ENCODE measurements around the gene NFKB2. TPM values are rescaled to one million over a fixed set of nuclear protein-coding genes. Genes with fewer than 3 reads are reported as not detected.

NFKB2 gene
- polyA plus RNA-seq, 1 donor from 2014 or later: 0.30 TPM

DNA sequence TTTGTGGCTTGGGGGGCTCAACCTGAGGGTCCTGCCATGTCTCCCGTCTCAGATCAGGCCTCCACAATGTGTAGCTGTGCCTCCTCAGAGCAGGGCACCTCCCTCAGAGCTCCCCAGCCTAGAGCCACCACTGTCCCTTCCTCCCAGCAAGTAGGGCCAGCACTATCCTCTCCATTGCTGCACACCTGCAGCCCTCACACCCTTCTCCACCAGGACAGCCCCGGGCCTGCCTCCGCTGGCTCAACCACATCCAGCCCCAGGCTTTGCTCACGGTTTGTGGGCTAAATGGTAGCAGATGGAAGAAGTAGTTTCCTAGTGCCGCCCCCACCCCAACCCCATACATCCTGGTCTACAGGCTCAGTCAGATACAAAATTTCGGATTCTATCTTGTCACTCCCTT lies 10.1 kb downstream of the NFKB2 start:
- no peaks in the 10 kb centered on the region for H3K9me3 ChIP-seq (ENCODE audit: low read length)
- H3K27me3 ChIP-seq (ENCODE audit: insufficient read depth, low read depth, low read length): peaks cover 7% of the 10 kb centered on the region
- H3K9ac ChIP-seq (ENCODE audit: low read length): no peak overlapping the region
- no peaks in the 10 kb centered on the region for H3K36me3 ChIP-seq (ENCODE audit: insufficient read depth, low read length)
- H3K4me3 ChIP-seq (ENCODE audit: low read length): no peak overlapping the region
- no peak overlapping the region for H2AFZ ChIP-seq (ENCODE audit: low read depth, low read length)
- H3K79me2 ChIP-seq (replicated peaks; ENCODE audit: insufficient read depth, low read length): no peaks in the 10 kb centered on the region
- H4K20me1 ChIP-seq (ENCODE audit: insufficient read depth): no peaks in the 10 kb centered on the region
- H3K4me2 ChIP-seq (ENCODE audit: low read length): no peak overlapping the region
- H3F3A ChIP-seq (ENCODE audit: insufficient read depth, low read length, poor library complexity, severe bottlenecking): no peaks in the 10 kb centered on the region
- no peak overlapping the region for H3K27ac ChIP-seq (ENCODE audit: low read length)
- H3K9me2 ChIP-seq (ENCODE audit: insufficient read depth, low read length): no peaks in the 10 kb centered on the region
- TF ChIP-seq EZH2 (IDR thresholded peaks at IDR 0.05; ENCODE audit: borderline replicate concordance, insufficient read depth, low read length, poor library complexity, severe bottlenecking) (no peak), RAD21 (conservative IDR thresholded peaks at IDR 0.05) (no peak), MXI1 (conservative IDR thresholded peaks at IDR 0.05; ENCODE audit: poor library complexity, severe bottlenecking) (no peak), EP300 (conservative IDR thresholded peaks at IDR 0.05; ENCODE audit: poor library complexity, severe bottlenecking) (no peak)

DNA sequence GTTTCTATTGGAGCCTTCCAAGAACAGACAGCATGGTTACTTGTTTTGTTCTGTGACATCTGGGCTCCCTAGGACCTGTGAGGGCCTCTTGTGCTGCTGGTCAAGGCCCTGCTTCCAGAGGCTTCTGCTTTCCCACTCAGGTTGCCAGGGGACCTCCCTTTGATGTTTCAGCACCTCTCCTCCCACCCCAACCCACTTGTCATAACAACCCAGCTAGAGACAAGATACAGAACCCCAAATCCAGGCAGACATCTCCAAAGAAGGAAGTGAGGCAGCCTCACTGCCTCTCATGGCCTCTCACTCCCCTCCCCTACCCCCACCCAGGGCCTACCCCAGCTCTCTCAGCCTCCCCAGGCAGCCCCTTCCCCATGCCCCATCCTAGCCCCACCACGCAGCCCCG lies 11.3 kb downstream of the NFKB2 start:
- TF ChIP-seq RAD21 (conservative IDR thresholded peaks at IDR 0.05) (no peak), EP300 (conservative IDR thresholded peaks at IDR 0.05; ENCODE audit: poor library complexity, severe bottlenecking) (no peak), SMC3 (conservative IDR thresholded peaks at IDR 0.05; ENCODE audit: poor library complexity) (no peak), POLR2AphosphoS5 (IDR thresholded peaks at IDR 0.05) (no peak), EZH2 (IDR thresholded peaks at IDR 0.05; ENCODE audit: borderline replicate concordance, insufficient read depth, low read length, poor library complexity, severe bottlenecking) (no peak), MXI1 (conservative IDR thresholded peaks at IDR 0.05; ENCODE audit: poor library complexity, severe bottlenecking) (no peak), TAF1 (IDR thresholded peaks at IDR 0.05; ENCODE audit: low read depth) (no peak)
- TF ChIP-seq, protein P1, sequence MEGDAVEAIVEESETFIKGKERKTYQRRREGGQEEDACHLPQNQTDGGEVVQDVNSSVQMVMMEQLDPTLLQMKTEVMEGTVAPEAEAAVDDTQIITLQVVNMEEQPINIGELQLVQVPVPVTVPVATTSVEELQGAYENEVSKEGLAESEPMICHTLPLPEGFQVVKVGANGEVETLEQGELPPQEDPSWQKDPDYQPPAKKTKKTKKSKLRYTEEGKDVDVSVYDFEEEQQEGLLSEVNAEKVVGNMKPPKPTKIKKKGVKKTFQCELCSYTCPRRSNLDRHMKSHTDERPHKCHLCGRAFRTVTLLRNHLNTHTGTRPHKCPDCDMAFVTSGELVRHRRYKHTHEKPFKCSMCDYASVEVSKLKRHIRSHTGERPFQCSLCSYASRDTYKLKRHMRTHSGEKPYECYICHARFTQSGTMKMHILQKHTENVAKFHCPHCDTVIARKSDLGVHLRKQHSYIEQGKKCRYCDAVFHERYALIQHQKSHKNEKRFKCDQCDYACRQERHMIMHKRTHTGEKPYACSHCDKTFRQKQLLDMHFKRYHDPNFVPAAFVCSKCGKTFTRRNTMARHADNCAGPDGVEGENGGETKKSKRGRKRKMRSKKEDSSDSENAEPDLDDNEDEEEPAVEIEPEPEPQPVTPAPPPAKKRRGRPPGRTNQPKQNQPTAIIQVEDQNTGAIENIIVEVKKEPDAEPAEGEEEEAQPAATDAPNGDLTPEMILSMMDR (IDR thresholded peaks at IDR 0.05; ENCODE audit: poor library complexity, severe bottlenecking): no peak
- TF ChIP-seq, protein P2, sequence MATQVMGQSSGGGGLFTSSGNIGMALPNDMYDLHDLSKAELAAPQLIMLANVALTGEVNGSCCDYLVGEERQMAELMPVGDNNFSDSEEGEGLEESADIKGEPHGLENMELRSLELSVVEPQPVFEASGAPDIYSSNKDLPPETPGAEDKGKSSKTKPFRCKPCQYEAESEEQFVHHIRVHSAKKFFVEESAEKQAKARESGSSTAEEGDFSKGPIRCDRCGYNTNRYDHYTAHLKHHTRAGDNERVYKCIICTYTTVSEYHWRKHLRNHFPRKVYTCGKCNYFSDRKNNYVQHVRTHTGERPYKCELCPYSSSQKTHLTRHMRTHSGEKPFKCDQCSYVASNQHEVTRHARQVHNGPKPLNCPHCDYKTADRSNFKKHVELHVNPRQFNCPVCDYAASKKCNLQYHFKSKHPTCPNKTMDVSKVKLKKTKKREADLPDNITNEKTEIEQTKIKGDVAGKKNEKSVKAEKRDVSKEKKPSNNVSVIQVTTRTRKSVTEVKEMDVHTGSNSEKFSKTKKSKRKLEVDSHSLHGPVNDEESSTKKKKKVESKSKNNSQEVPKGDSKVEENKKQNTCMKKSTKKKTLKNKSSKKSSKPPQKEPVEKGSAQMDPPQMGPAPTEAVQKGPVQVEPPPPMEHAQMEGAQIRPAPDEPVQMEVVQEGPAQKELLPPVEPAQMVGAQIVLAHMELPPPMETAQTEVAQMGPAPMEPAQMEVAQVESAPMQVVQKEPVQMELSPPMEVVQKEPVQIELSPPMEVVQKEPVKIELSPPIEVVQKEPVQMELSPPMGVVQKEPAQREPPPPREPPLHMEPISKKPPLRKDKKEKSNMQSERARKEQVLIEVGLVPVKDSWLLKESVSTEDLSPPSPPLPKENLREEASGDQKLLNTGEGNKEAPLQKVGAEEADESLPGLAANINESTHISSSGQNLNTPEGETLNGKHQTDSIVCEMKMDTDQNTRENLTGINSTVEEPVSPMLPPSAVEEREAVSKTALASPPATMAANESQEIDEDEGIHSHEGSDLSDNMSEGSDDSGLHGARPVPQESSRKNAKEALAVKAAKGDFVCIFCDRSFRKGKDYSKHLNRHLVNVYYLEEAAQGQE (IDR thresholded peaks at IDR 0.05; ENCODE audit: borderline replicate concordance): no peak
- peaks cover 7% of the 10 kb centered on the region for H3K27me3 ChIP-seq (ENCODE audit: insufficient read depth, low read depth, low read length)
- H3K4me3 ChIP-seq (ENCODE audit: low read length): no peak overlapping the region
- H3K9me3 ChIP-seq (ENCODE audit: low read length): no peaks in the 10 kb centered on the region
- H2AFZ ChIP-seq (ENCODE audit: low read depth, low read length): no peak overlapping the region
- H3K9ac ChIP-seq (ENCODE audit: low read length): no peak overlapping the region
- no peaks in the 10 kb centered on the region for H3K36me3 ChIP-seq (ENCODE audit: insufficient read depth, low read length)
- no peak overlapping the region for H3K4me2 ChIP-seq (ENCODE audit: low read length)
- no peak overlapping the region for H3K27ac ChIP-seq (ENCODE audit: low read length)
- H3K9me2 ChIP-seq (ENCODE audit: insufficient read depth, low read length): no peaks in the 10 kb centered on the region
- no peaks in the 10 kb centered on the region for H4K20me1 ChIP-seq (ENCODE audit: insufficient read depth)
- H3F3A ChIP-seq (ENCODE audit: insufficient read depth, low read length, poor library complexity, severe bottlenecking): no peaks in the 10 kb centered on the region
- H3K79me2 ChIP-seq (replicated peaks; ENCODE audit: insufficient read depth, low read length): no peaks in the 10 kb centered on the region
